ENCODE data around the gene RELA. TPM values are rescaled to one million over a fixed set of nuclear protein-coding genes. Genes with fewer than 3 reads are reported as not detected.
A peak's percentile ranks its signal among the peaks of the same experiment; 100 is the strongest.

Gene RELA
- total and polyA plus RNA-seq, 12 donors: 28.9 to 55.2 (median 38.7) TPM

GRCh38 chr11:65642014-65642671 is 20.6 kb downstream of the RELA start:
- peak overlapping the region in 3 of 10 donors; percentile 75 to 86 (median 81) for H3K4me3 ChIP-seq
- H3K27ac ChIP-seq: peak overlapping the region in 2 of 10 donors; percentile 95 to 98
- 47 to 67% methylated on average over 49 of the region's 49 CpGs for WGBS, 2 donors
- no peaks in the 10 kb centered on the region for H3K9me3 ChIP-seq
- peaks cover 0 to 70% (median 13%) of the 10 kb centered on the region in 9 donors for H3K36me3 ChIP-seq
- peaks cover 21 to 56% (median 45%) of the 10 kb centered on the region in 9 donors for H3K4me1 ChIP-seq
- H3K27me3 ChIP-seq: peaks cover 0 to 6% (median 0%) of the 10 kb centered on the region in 7 donors
- no peak for ATAC-seq
- intact Hi-C loops (cut with DNase I): no loop called here
- no peak for TF ChIP-seq CTCF (IDR thresholded peaks at IDR 0.05)
- DNase-seq: no peak

- H3K36me3 ChIP-seq: peaks cover 0 to 70% (median 12%) of the 10 kb centered on the region in 9 donors
- WGBS, 2 donors: 82% methylated on average over 16 of the region's 16 CpGs
- peak overlapping the region in 9 of 10 donors; percentile 6 to 99 (median 95) for H3K27ac ChIP-seq
- H3K4me3 ChIP-seq: peak overlapping the region in 7 of 10 donors; percentile 23 to 87 (median 81)
- intact Hi-C loops (cut with DNase I): no loop called here
- H3K27me3 ChIP-seq: peaks cover 0 to 6% (median 0%) of the 10 kb centered on the region in 7 donors
- no peaks in the 10 kb centered on the region for H3K9me3 ChIP-seq
- TF ChIP-seq CTCF (IDR thresholded peaks at IDR 0.05): no peak
- no peak for ATAC-seq
- no peak for DNase-seq
- H3K4me1 ChIP-seq: peaks cover 21 to 61% (median 50%) of the 10 kb centered on the region in 9 donors
These were observed 21.3 kb downstream of the RELA start for GRCh38 chr11:65641297-65642013.

- 72 to 77% methylated on average over 35 of the region's 35 CpGs for WGBS, 2 donors
- intact Hi-C loops (cut with DNase I): no loop called here
- no peaks in the 10 kb centered on the region for H3K27me3 ChIP-seq
- H3K4me3 ChIP-seq: peak overlapping the region in 9 of 10 donors; percentile 12 to 87 (median 75)
- H3K9me3 ChIP-seq: no peaks in the 10 kb centered on the region
- peak overlapping the region; percentile 73 to 99 (median 96) for H3K27ac ChIP-seq
- TF ChIP-seq CTCF (IDR thresholded peaks at IDR 0.05): no peak
- peaks cover 21 to 61% (median 50%) of the 10 kb centered on the region in 9 donors for H3K4me1 ChIP-seq
- ATAC-seq: peak in 4 of 8 donors; percentile 1 to 7 (median 5)
- peak in 1 of 2 donors; percentile 62 for DNase-seq
- H3K36me3 ChIP-seq: peaks cover 0 to 70% (median 14%) of the 10 kb centered on the region in 9 donors
These were observed 22.0 kb downstream of the RELA start for GRCh38 chr11:65640483-65641296.
